ENCODE measurements around the gene EHD2. TPM values are rescaled to one million over a fixed set of nuclear protein-coding genes. Genes with fewer than 3 reads are reported as not detected.
A peak's percentile ranks its signal among the peaks of the same experiment; 100 is the strongest.

EHD2 gene
- total and polyA plus RNA-seq, 2 of the 4 experiments (the other 2 are of a cell fraction) = 35.3 to 181 TPM

DNA sequence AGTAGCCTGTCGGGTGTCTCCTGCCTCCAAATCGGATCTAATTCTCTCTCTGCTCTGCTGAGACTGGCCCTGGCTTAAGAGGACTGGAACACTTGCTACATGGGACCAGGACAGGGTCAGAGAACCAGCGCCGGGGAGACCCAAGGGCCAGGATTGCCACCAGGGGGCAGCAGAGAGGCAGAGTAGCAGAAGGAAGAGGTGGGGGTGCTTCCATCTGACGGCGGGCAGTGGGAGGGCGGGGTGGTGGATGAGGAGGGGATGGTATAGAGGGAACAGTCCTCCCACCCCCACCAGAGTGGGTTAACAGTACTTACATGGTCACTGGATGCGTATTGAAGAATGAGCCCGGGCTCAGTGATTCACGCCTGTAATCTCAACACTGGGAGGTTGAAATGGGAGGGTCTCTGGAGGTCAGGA lies 77.2 kb downstream of the EHD2 start:
- H3K4ac ChIP-seq (ENCODE audit: low read depth, low read length) = no peak overlapping the region
- H2BK5ac ChIP-seq (ENCODE audit: low read depth, low read length, poor library complexity, severe bottlenecking) = no peak overlapping the region
- H4K91ac ChIP-seq (ENCODE audit: insufficient read depth, low read depth, low read length) = no peak overlapping the region
- H2AK9ac ChIP-seq (replicated peaks; ENCODE audit: low read depth, low read length, poor library complexity) = no peak overlapping the region
- H4K5ac ChIP-seq (ENCODE audit: low read depth, low read length) = no peak overlapping the region
- peak; percentile 88 for ATAC-seq (ENCODE audit: low read depth)
- no peak overlapping the region for H3K56ac ChIP-seq (ENCODE audit: extremely low read depth, insufficient read depth, low read length)
- H2AFZ ChIP-seq (replicated peaks; ENCODE audit: low read length, poor library complexity) = peak overlapping the region; percentile 18
- H3K4me1 ChIP-seq (ENCODE audit: control insufficient read depth, insufficient read depth, low read length) = no peaks in the 10 kb centered on the region
- WGBS, 2 experiments (ENCODE audit: extremely low coverage in 2 of 2, insufficient read length in 1 of 2) = no CpG with 5 or more reads among the region's 10 CpGs
- H3K14ac ChIP-seq (replicated peaks; ENCODE audit: low read depth, low read length) = no peak overlapping the region
- no peak overlapping the region for H3K23ac ChIP-seq (ENCODE audit: low read depth, low read length)
- intact Hi-C loops (cut with micrococcal nuclease) = loop anchor here (1.0 kb wide), 1 partner anchor 73 kb away; no protein-coding TSS in a partner anchor
- no peaks in the 10 kb centered on the region for H3K9me3 ChIP-seq (ENCODE audit: control insufficient read depth, insufficient read depth, low read length)
- H4K8ac ChIP-seq (ENCODE audit: low read depth in 2 of 2, low read length in 2 of 2) = no peak overlapping the region
- in situ Hi-C loops (cut with MboI; ENCODE audit: low sequenced_read_pairs) = no loop called here
- H3K9me1 ChIP-seq (ENCODE audit: insufficient read depth, low read length) = peaks cover 2% of the 10 kb centered on the region; the same call in 1 of the 2 replicates
- H3K79me1 ChIP-seq (ENCODE audit: low read depth in 1 of 2, low read length in 2 of 2) = no peaks in the 10 kb centered on the region
- TF ChIP-seq MAZ (IDR thresholded peaks at IDR 0.05; ENCODE audit: borderline replicate concordance, low read depth, low read length) = peak; percentile 52; the same call in 1 of the 2 replicates
- no peak for TF ChIP-seq RFX5 (IDR thresholded peaks at IDR 0.05; ENCODE audit: low read depth, low read length)
- TF ChIP-seq RAD21 (IDR thresholded peaks at IDR 0.05; ENCODE audit: low read length) = no peak
- peak; percentile 36 for TF ChIP-seq SMC3 (IDR thresholded peaks at IDR 0.05; ENCODE audit: low read depth, low read length)
- no peak for TF ChIP-seq BHLHE40 (IDR thresholded peaks at IDR 0.05; ENCODE audit: low read depth, low read length)
- no peak for TF ChIP-seq POLR2A (IDR thresholded peaks at IDR 0.05; ENCODE audit: low read depth, low read length)
- TF ChIP-seq, protein P1, sequence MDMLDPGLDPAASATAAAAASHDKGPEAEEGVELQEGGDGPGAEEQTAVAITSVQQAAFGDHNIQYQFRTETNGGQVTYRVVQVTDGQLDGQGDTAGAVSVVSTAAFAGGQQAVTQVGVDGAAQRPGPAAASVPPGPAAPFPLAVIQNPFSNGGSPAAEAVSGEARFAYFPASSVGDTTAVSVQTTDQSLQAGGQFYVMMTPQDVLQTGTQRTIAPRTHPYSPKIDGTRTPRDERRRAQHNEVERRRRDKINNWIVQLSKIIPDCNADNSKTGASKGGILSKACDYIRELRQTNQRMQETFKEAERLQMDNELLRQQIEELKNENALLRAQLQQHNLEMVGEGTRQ (IDR thresholded peaks at IDR 0.05; ENCODE audit: low read depth, low read length) = no peak
- TF ChIP-seq, protein P2, sequence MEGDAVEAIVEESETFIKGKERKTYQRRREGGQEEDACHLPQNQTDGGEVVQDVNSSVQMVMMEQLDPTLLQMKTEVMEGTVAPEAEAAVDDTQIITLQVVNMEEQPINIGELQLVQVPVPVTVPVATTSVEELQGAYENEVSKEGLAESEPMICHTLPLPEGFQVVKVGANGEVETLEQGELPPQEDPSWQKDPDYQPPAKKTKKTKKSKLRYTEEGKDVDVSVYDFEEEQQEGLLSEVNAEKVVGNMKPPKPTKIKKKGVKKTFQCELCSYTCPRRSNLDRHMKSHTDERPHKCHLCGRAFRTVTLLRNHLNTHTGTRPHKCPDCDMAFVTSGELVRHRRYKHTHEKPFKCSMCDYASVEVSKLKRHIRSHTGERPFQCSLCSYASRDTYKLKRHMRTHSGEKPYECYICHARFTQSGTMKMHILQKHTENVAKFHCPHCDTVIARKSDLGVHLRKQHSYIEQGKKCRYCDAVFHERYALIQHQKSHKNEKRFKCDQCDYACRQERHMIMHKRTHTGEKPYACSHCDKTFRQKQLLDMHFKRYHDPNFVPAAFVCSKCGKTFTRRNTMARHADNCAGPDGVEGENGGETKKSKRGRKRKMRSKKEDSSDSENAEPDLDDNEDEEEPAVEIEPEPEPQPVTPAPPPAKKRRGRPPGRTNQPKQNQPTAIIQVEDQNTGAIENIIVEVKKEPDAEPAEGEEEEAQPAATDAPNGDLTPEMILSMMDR (conservative IDR thresholded peaks at IDR 0.05; ENCODE audit: low read depth, low read length) = peak; percentile 72
- TF ChIP-seq CHD1 (IDR thresholded peaks at IDR 0.05; ENCODE audit: low read depth, low read length) = no peak
- TF ChIP-seq MAFK (IDR thresholded peaks at IDR 0.05; ENCODE audit: low read depth, low read length) = no peak
- no peak overlapping the region for H2AK5ac ChIP-seq (ENCODE audit: low read depth, low read length)
- H2BK15ac ChIP-seq (ENCODE audit: low read depth, low read length) = no peak overlapping the region
- DNase-seq = peak; percentile 59
- dilution Hi-C loops (cut with HindIII; ENCODE audit: low sequenced_read_pairs, unreplicated experiment) = no loop called here
- no peaks in the 10 kb centered on the region for H3K27me3 ChIP-seq (ENCODE audit: control insufficient read depth, insufficient read depth, low read length)
- no peak overlapping the region for H2BK20ac ChIP-seq (ENCODE audit: low read depth, low read length)
- H3K9ac ChIP-seq (ENCODE audit: low read depth, low read length) = no peak overlapping the region
- no peak overlapping the region for H3K4me2 ChIP-seq (ENCODE audit: low read depth, low read length)
- peaks cover 8% of the 10 kb centered on the region for H3K36me3 ChIP-seq (ENCODE audit: control insufficient read depth, insufficient read depth, low read length)
- no peak overlapping the region for H3K18ac ChIP-seq (ENCODE audit: low read depth, low read length)
- H3K4me3 ChIP-seq (ENCODE audit: insufficient read depth, low read depth, low read length) = no peak overlapping the region
- H4K20me1 ChIP-seq (ENCODE audit: insufficient read depth, low read length) = no peaks in the 10 kb centered on the region
- POLR2A ChIA-PET (ENCODE audit: unreplicated experiment) = no interaction called here
- H3K27ac ChIP-seq (ENCODE audit: insufficient read depth, low read length) = no peak overlapping the region
- no TSS peak for BruUV-seq (replicated peaks)
- H2BK120ac ChIP-seq (ENCODE audit: low read depth, low read length) = no peak overlapping the region
- CTCF ChIA-PET = interaction anchor here (1.2 to 1.7 kb wide), 2 partner anchors 9 to 25 kb away, joined by 4 to 5 read pairs; no protein-coding TSS in a partner anchor

All from IMR-90 (cell line).